Endometrium (tissue), 2 donors: ENCODE data around the gene CPNE7.
"Not testable (repeated sequence)": the region's sequence is repeated elsewhere in the genome, so short reads cannot be mapped to it uniquely, and the experiment has no call there.

Experiments
- FAIRE-seq: peaks from 2 replicates; lab custom pipeline; 2012; peaks lifted over from hg19 to GRCh38; lab: Jason Lieb, UNC
- donor health status: control.
- donor health status: control.

CPNE7 gene

GRCh38 chr16:89624777-89625761 is 49.5 kb downstream of the CPNE7 start:
- no peak for FAIRE-seq

GRCh38 chr16:89629827-89630610 is 54.5 kb downstream of the CPNE7 start:
- no peak for FAIRE-seq

GRCh38 chr16:89633064-89633631 is 57.6 kb downstream of the CPNE7 start:
- no peak for FAIRE-seq

DNA sequence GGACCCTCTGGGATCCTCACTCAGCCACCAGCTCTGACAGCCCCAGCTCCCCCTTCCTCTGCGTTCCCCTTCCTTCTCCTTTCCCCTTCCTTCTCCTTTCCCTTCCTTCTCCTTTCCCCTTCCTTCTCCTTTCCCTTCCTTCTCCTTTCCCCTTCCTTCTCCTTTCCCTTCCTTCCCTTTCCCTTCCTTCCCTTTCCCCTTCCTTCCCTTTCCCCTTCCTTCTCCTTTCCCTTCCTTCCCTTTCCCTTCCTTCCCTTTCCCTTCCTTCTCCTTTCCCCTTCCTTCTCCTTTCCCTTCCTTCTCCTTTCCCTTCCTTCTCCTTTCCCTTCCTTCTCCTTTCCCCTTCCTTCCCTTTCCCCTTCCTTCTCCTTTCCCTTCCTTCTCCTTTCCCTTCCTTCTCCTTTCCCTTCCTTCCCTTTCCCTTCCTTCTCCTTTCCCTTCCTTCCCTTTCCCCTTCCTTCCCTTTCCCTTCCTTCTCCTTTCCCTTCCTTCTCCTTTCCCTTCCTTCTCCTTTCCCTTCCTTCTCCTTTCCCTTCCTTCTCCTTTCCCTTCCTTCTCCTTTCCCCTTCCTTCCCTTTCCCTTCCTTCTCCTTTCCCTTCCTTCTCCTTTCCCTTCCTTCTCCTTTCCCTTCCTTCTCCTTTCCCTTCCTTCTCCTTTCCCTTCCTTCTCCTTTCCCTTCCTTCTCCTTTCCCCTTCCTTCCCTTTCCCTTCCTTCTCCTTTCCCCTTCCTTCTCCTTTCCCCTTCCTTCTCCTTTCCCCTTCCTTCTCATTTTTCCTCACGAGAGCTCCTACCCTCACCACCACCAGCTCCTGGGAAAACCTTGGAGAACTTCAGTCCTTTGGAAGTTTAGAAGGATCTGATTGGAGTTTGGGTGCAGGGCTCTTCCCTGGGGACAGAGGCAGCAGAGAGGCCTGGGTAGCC is 59.2 kb downstream of the CPNE7 start:
- FAIRE-seq, result not testable (repeated sequence)

DNA sequence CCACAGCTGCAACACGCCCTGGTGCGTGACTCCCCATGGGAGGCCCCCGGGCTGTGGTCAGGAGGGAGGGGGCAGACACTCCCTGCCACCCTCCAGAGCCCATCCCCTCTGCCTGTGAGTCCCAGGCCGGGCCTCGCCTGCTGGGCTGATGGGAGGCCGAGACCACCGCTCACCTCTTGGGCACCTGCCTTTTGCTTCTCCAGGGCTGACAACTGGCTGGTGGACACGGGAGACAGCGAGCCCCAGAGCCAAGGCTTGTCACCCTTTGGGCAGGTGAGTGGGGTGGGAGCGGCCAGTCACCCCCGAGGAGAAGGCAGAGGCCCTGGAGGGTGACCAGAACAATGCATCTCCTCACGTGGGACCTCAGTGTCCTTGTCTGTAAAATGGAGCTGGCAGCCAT is 61.1 kb downstream of the CPNE7 start:
- no peak for FAIRE-seq

- no peak for FAIRE-seq
These were observed 61.8 kb downstream of the CPNE7 start for GRCh38 chr16:89637379-89637778.

DNA sequence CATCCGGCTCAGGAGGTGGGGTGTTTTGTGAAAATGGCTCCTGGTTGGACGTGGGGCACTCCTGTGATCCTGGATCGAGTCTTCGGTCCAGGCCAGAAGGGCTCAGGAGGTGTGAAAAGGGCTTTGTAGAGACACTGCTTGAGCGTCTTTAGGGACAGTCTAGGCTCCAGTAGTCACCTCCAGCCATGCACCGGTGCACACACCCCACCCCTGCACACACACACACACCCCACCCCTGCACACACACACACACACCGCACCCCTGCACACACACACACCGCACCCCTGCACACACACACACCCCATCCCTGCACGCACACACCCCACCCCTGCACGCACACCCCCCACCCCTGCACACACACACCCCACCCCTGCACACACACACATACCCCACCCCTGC is 62.9 kb downstream of the CPNE7 start:
- FAIRE-seq, result no peak

- no peak for FAIRE-seq
These were observed 63.8 kb downstream of the CPNE7 start for GRCh38 chr16:89639385-89639784.

DNA sequence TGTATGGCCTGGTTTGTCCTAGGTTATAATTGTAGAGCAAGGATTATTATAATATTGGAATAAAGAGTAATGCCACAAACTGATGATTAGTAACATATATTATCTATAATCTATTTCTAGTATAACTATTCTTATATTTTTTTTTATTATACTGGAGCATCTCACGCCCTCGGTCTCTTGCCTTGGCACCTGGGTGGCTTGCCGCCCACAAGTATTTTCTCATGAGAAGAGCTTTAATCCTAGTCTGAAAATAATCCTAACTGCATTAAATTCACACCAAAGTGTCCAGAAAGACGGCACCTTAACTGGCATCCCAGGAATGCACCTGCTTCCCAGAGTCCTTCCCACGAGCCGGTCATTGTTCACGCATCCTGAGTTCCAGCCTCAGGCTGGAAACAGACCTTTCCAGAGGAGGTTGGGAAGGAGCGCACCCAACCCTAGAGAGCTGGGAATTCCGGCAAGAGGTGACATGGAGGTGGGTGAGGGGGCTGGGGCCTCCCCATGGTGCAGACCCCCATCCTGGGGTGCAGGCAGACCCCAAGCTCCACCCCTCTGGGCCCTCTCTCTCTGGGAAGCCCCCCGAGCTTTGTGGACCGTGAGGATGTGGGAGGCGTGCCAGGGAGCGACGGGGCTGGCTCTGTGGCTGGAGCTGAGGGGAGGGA is 66.0 kb downstream of the CPNE7 start:
- FAIRE-seq, result no peak

DNA sequence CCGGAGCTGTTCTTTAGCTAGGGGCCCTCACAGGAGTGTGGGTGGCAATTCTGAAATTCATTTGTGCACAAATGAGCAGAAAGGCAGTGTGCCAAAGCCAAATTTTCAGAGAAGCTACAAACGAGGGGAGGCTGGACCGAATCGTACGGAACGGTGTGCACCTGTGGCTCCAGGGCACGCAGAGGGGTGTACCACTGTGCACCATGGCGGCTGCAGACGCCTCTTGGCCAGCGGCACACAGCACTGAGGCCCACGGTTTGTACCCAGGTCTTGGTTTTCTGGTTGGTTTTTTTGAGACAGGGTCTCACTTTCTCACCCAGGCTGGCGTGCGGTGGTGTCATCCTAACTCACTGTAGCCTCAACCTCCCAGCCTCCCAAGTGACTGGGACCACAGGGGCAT is 67.0 kb downstream of the CPNE7 start:
- no peak for FAIRE-seq

DNA sequence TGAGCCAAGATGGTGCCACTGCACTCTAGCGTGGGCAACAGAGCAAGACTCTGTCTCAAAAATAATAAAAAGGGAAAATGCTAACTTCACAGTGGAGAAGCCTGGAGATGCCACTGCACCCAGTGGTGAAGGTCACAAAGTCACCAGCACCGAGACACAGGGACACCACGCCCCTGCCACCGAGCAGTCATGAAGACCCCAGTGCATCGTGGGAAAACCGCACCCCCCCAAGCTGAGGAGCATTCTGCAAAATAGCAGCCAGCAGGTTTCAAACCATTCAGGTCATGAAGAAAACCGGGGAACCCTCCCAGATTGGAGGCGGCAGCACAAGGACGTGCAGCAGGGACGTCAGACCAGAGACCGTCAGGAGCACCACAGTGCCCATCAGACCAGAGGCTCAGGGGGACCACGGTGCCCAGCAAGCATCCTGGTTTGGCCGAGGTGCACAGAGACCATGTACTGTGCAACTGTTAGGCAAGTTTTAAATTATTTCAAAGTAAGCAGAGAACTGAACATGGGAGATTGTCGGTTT is 68.3 kb downstream of the CPNE7 start:
- no peak for FAIRE-seq

DNA sequence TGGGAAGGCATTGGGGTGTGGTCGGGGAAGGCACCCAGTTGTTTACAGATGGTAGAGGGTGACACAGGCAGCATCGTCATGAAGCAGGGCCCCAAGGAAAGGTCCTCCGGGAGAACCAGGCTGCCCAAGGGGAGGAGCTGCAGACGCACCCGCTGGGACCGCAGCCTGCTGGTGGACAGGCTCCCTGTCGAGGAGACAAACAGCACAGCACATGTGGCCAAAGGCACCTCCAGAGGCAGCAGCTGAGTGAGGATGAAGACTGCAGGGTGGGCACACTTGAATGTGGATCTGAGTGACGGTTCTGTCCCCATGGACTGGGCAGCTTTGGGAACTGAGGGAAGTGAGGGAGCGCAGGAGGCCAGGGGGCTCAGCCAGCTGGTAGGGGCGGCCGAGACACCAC is 69.6 kb downstream of the CPNE7 start:
- FAIRE-seq, result no peak

DNA sequence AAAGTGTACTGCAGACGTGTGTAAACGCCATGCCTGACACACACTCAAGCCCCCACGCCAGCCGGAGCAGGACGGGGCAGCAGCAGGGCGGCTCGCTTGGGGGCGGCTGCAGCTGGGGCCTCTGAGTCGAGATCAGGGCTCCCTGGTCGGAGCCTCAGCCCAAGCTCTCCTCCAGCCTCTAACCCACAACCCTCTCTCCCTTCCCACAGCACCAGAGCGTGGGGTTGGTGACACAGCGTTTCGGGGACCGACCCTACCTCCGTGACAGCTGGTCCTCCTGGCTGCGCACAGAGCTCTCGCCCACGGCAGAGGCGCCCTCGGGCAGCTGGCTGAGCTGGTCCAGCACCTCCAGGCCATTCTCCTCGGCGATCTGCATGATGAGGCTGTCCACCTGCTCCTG is 70.7 kb downstream of the CPNE7 start:
- FAIRE-seq, result no peak
